Hepatocyte (in vitro differentiated cells): ENCODE measurements around the gene BCAS3. TPM values are rescaled to one million over a fixed set of nuclear protein-coding genes. Genes with fewer than 3 reads are reported as not detected.

Experiments used
- DNase-seq: peaks from one replicate; pipeline ENCODE4 v3.0.0-alpha.2; 2016; ENCODE audit warnings: low spot score
- H2AFZ ChIP-seq: fragments of 200-600 bp; sonication (generic); 2 replicates; pipeline ENCODE4 v1.6.0; 2016; ENCODE audit warnings: antibody characterized with exemption, mild to moderate bottlenecking
- H3K27ac ChIP-seq: fragments of 200-600 bp; sonication (generic); 2 replicates; pipeline ENCODE4 v1.5.1; 2016; ENCODE audit warnings: mild to moderate bottlenecking
- H3K27me3 ChIP-seq: fragments of 200-600 bp; sonication (generic); 2 replicates; pipeline ENCODE4 v1.6.1; 2016
- H3K36me3 ChIP-seq: fragments of 200-600 bp; sonication (generic); replicated peaks from 2 replicates; pipeline ENCODE4 v1.5.1; 2016; ENCODE audit warnings: low read depth; ENCODE audit not compliant: insufficient read depth
- H3K4me1 ChIP-seq: fragments of 200-600 bp; sonication (generic); 2 replicates; pipeline ENCODE4 v1.5.1; 2016; ENCODE audit warnings: mild to moderate bottlenecking, moderate library complexity; ENCODE audit not compliant: insufficient read depth
- H3K4me2 ChIP-seq: fragments of 200-600 bp; sonication (generic); 2 replicates; pipeline ENCODE4 v1.6.0; 2016
- H3K4me3 ChIP-seq: fragments of 200-600 bp; sonication (generic); 2 replicates; pipeline ENCODE4 v1.5.1; 2016; ENCODE audit warnings: mild to moderate bottlenecking
- H3K79me2 ChIP-seq: fragments of 200-600 bp; sonication (generic); 2 replicates; pipeline ENCODE4 v1.6.0; 2017; ENCODE audit warnings: mild to moderate bottlenecking
- H3K9me2 ChIP-seq: fragments of 200-600 bp; sonication (generic); replicated peaks from 2 replicates; pipeline ENCODE4 v1.6.0; 2017; ENCODE audit warnings: mild to moderate bottlenecking; ENCODE audit not compliant: insufficient read depth
- H3K9me3 ChIP-seq: fragments of 200-600 bp; sonication (generic); 2 replicates; pipeline ENCODE4 v1.5.1; 2016; ENCODE audit warnings: low read depth, mild to moderate bottlenecking
- H4K20me1 ChIP-seq: fragments of 200-600 bp; sonication (generic); 2 replicates; pipeline ENCODE4 v1.6.0; 2016; ENCODE audit warnings: mild to moderate bottlenecking; ENCODE audit not compliant: insufficient read depth, poor library complexity, severe bottlenecking
- CTCF ChIP-seq: fragments of 200-600 bp; sonication (generic); IDR thresholded peaks from 2 replicates; pipeline ENCODE4 v1.5.1; 2016; ENCODE audit warnings: antibody characterized with exemption, mild to moderate bottlenecking; ENCODE audit not compliant: poor library complexity
- EZH2 ChIP-seq: fragments of 200-600 bp; sonication (generic); IDR thresholded peaks from 2 replicates; pipeline ENCODE4 v1.6.1; 2016; ENCODE audit warnings: antibody characterized with exemption, mild to moderate bottlenecking, borderline replicate concordance
- EZH2phosphoT487 ChIP-seq: fragments of 200-600 bp; sonication (generic); IDR thresholded peaks from one replicate; pipeline ENCODE4 v1.6.1; 2018; ENCODE audit warnings: antibody characterized with exemption, mild to moderate bottlenecking, low read depth, moderate library complexity; ENCODE audit not compliant: unreplicated experiment, severe bottlenecking
- WGBS: methylation state at CpG from one replicate; pipeline ENCODE4 v1.1.6; 2016; ENCODE audit warnings: low lambda C conversion rate; ENCODE audit errors: missing lambda C conversion rate; 5-methylcytosine and 5-hydroxymethylcytosine counted together
- polyA plus RNA-seq: library from polyadenylated mRNA; unstranded; fragments of >200 nt; fragmentation: Nextera tagmentation; extraction: Ambion mirVana; gene quantifications from 2 replicates; pipeline ENCODE4 v1.2.1, GENCODE V29; 2016
- total RNA-seq: library from RNA; depleted of rRNA; stranded (reverse); fragments of >200 nt; gene quantifications from 2 replicates; pipeline ENCODE4 v1.2.3, GENCODE V29; 2014

BCAS3 gene
- total and polyA plus RNA-seq, 2 experiments from 2014 or later, result 16.5 to 58.8 TPM

DNA sequence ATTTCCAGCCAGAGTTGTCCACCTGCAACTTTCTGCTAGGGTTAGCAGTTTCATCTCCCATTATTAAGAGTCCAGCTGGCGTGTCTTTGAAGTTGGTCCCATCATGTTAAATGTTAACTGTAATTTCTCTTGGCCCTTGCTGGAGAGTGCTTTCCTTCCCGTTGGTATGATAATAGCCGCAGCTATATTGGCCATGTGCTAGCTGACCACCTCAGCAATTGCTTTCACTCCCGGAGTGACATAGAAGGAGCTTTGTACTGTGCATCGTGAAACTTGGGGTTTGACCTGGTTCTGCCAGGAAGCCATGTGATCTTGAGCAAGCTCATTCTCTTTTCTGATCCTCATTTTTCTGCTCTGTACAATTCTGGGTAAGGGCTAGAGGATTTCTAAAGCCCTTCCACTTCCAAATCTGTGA, 641.0 kb downstream of the BCAS3 start:
- H3K4me1 ChIP-seq, result peaks cover 5% of the 10 kb centered on the region
- H3K4me2 ChIP-seq, result no peak overlapping the region
- no peak for TF ChIP-seq EZH2phosphoT487
- TF ChIP-seq EZH2, result no peak
- no peak for TF ChIP-seq CTCF
- no peaks in the 10 kb centered on the region for H3K36me3 ChIP-seq
- no peaks in the 10 kb centered on the region for H4K20me1 ChIP-seq
- H3K9me2 ChIP-seq, result no peaks in the 10 kb centered on the region
- H3K27ac ChIP-seq, result no peak overlapping the region
- no peak overlapping the region for H2AFZ ChIP-seq
- no peak overlapping the region for H3K4me3 ChIP-seq
- WGBS, result 75% methylated on average over 5 of the region's 5 CpGs
- H3K79me2 ChIP-seq, result no peaks in the 10 kb centered on the region
- H3K27me3 ChIP-seq, result no peaks in the 10 kb centered on the region
- DNase-seq, result no peak
- H3K9me3 ChIP-seq, result no peaks in the 10 kb centered on the region

DNA sequence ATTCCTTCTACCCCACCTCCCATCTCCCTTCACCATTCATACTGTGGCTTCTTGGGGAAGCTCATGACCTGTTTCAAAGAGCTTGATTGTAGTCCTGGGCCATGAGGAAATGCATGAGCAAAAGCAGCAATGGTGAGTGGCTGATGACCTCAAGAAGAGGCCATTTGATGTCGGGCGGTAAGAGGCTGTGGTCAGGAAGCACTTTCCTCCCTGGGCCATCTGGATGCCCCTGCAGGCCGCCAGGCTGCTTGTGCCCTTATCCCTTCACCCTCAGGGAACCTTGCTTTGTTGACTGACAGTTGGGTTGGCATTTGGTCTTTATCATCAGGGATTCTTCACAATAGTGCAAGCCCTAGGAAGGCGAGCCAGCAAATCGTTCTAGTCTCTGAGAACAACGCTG, 643.7 kb downstream of the BCAS3 start:
- no peak overlapping the region for H3K27ac ChIP-seq
- H3K79me2 ChIP-seq, result no peaks in the 10 kb centered on the region
- WGBS, result 93% methylated on average over 6 of the region's 6 CpGs
- no peak overlapping the region for H3K4me3 ChIP-seq
- TF ChIP-seq CTCF (no peak), EZH2 (no peak)
- H3K9me2 ChIP-seq, result no peaks in the 10 kb centered on the region
- H2AFZ ChIP-seq, result no peak overlapping the region
- H3K27me3 ChIP-seq, result no peaks in the 10 kb centered on the region
- H4K20me1 ChIP-seq, result no peaks in the 10 kb centered on the region
- H3K36me3 ChIP-seq, result no peaks in the 10 kb centered on the region
- no peak for DNase-seq
- no peak overlapping the region for H3K4me2 ChIP-seq
- peaks cover 5% of the 10 kb centered on the region for H3K4me1 ChIP-seq
- no peaks in the 10 kb centered on the region for H3K9me3 ChIP-seq

GRCh38 chr17:61322325-61323002, 644.8 kb downstream of the BCAS3 start:
- no peak overlapping the region for H3K27ac ChIP-seq

More at GRCh38 chr17:61322325-61323002, 644.8 kb downstream of the BCAS3 start:
- no peak for DNase-seq
- peaks cover 5% of the 10 kb centered on the region for H3K4me1 ChIP-seq
- H3K4me2 ChIP-seq, result no peak overlapping the region
- H3K36me3 ChIP-seq, result no peaks in the 10 kb centered on the region
- no peaks in the 10 kb centered on the region for H3K9me2 ChIP-seq
- H4K20me1 ChIP-seq, result no peaks in the 10 kb centered on the region
- H3K27me3 ChIP-seq, result no peaks in the 10 kb centered on the region
- WGBS, result 93% methylated on average over 4 of the region's 4 CpGs
- no peak overlapping the region for H3K4me3 ChIP-seq
- H2AFZ ChIP-seq, result no peak overlapping the region
- no peaks in the 10 kb centered on the region for H3K79me2 ChIP-seq
- TF ChIP-seq CTCF (no peak), EZH2phosphoT487 (no peak), EZH2 (no peak)
- no peaks in the 10 kb centered on the region for H3K9me3 ChIP-seq
